Measurements from ENCODE around the gene AVPI1. TPM values are rescaled to one million over a fixed set of nuclear protein-coding genes. Genes with fewer than 3 reads are reported as not detected.
"Not testable (repeated sequence)": the region's sequence is repeated elsewhere in the genome, so short reads cannot be mapped to it uniquely, and the experiment has no call there.

AVPI1 gene
- polyA plus RNA-seq, 3 donors: 2.0 to 11.2 (median 2.9) TPM

DNA sequence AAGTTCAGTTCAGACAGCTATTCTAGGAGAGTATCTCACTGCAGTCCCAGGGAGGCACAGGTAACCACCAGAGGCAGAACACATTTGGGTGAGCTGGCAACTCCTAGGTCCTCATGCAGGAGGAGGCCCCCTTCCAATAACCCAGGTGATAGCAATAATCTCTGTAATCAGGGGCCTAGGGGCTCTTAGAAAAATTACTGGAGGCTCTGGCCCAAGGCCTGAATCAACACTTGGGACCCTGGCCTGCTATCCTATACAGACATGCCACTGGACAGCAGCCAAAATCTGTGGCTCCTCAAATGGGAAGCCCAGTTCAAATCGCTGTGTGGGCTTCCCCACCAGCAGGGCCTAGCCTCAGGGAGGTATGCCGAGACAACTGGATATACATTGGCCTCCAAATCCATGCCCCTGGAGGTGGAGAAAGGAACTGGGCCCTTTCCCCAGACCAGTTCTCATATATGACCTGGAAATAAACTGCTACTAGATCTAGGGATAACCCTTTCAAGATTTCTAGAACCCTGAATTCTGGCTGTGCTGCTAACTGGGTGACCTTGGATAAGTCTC lies 1.6 kb downstream of the AVPI1 start:
- intact Hi-C loops (cut with micrococcal nuclease): loop anchor here (5.0 to 10.0 kb wide), 3 partner anchors 43 to 941 kb away; partner anchors contain the start of genes ZFYVE27 (in 2 of the 2) and PI4K2A (in 1 of the 2)
- peak overlapping the region; percentile 91 for H3K4me2 ChIP-seq (replicated peaks; ENCODE audit: extremely low read depth, low read length, poor library complexity, severe bottlenecking)
- H3K4me1 ChIP-seq (ENCODE audit: control insufficient read depth in 1 of 2, insufficient read depth in 2 of 2, low read length in 2 of 2): peaks cover 59 to 74% of the 10 kb centered on the region in 2 donors

DNA sequence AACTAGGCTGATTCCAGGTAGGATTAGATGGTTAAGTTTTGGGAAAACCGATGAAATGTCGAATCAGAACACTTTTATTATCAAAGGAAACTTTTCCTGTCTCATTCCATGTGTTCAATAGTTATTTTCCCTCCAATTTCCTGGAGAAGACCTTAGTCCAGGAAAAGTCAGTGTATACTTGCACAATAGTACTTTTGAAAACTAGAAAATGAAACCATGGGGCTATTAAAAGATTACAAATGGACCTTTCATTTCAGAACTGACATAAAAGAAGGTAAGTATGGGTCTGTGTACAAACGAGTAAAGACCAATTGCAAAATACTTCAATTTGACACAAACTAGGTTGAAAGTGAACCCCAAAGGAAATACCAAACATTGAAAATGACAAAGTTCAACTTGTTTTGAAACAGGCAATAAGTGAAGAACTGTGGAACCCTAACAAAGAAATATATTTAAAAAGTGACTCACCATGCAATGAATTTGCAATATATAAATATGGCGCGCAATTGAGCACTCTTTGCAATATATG lies 2.1 kb downstream of the AVPI1 start:
- H3K4me2 ChIP-seq (replicated peaks; ENCODE audit: extremely low read depth, low read length, poor library complexity, severe bottlenecking): peak overlapping the region; percentile 91
- intact Hi-C loops (cut with micrococcal nuclease): loop anchor here (5.0 to 10.0 kb wide), 3 partner anchors 43 to 940 kb away; partner anchors contain the start of genes ZFYVE27 (in 2 of the 2) and PI4K2A (in 1 of the 2)
- WGBS (ENCODE audit: insufficient coverage): no CpG with 5 or more reads among the region's 5 CpGs

More for the DNA sequence above, 1.6 kb downstream of the AVPI1 start:
- no peaks in the 10 kb centered on the region for H3K9me3 Mint-ChIP-seq
- Histone ChIP-seq H2AFZ (ENCODE audit: insufficient read depth, low read depth, low read length, poor library complexity, severe bottlenecking) (no peak overlapping the region), H3K9me3 (replicated peaks in 1 of 2; ENCODE audit: control insufficient read depth in 1 of 2, insufficient read depth in 1 of 2, low read length in 2 of 2) (no peaks in the 10 kb centered on the region), H3K4me3 (replicated peaks in 1 of 3; ENCODE audit: low read depth in 2 of 3, low read length in 3 of 3) (peak overlapping the region in 1 of 3 experiments; percentile 81), H3K27ac (ENCODE audit: low read depth in 1 of 2, low read length in 2 of 2) (no peak overlapping the region), H3K36me3 (replicated peaks in 1 of 2; ENCODE audit: control insufficient read depth in 1 of 2, insufficient read depth in 2 of 2, low read length in 2 of 2) (no peaks in the 10 kb centered on the region), H3K79me2 (ENCODE audit: insufficient read depth, low read length) (no peaks in the 10 kb centered on the region), H4K20me1 (ENCODE audit: insufficient read depth, low read length) (no peaks in the 10 kb centered on the region), H3K27me3 (ENCODE audit: control insufficient read depth in 2 of 2, insufficient read depth in 2 of 2, low read length in 2 of 2) (no peaks in the 10 kb centered on the region), H3K9ac (ENCODE audit: insufficient read depth, low read length, poor library complexity, severe bottlenecking) (no peak overlapping the region)
- no peak for DNase-seq
- no CpG with 5 or more reads among the region's 2 CpGs for WGBS (ENCODE audit: insufficient coverage)
- TF ChIP-seq, protein P1, sequence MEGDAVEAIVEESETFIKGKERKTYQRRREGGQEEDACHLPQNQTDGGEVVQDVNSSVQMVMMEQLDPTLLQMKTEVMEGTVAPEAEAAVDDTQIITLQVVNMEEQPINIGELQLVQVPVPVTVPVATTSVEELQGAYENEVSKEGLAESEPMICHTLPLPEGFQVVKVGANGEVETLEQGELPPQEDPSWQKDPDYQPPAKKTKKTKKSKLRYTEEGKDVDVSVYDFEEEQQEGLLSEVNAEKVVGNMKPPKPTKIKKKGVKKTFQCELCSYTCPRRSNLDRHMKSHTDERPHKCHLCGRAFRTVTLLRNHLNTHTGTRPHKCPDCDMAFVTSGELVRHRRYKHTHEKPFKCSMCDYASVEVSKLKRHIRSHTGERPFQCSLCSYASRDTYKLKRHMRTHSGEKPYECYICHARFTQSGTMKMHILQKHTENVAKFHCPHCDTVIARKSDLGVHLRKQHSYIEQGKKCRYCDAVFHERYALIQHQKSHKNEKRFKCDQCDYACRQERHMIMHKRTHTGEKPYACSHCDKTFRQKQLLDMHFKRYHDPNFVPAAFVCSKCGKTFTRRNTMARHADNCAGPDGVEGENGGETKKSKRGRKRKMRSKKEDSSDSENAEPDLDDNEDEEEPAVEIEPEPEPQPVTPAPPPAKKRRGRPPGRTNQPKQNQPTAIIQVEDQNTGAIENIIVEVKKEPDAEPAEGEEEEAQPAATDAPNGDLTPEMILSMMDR (IDR thresholded peaks at IDR 0.05): peak; percentile 33
- H3K4me3 Mint-ChIP-seq: peak overlapping the region in 1 of 2 donors; percentile 88
- H3K4me1 Mint-ChIP-seq: peaks cover 55% of the 10 kb centered on the region
- peak overlapping the region in 2 of 7 donors; percentile 30 to 50 for H3K27ac Mint-ChIP-seq
- peaks cover 0 to 2% of the 10 kb centered on the region in 2 donors for H3K36me3 Mint-ChIP-seq
- peaks cover 0 to 2% (median 1%) of the 10 kb centered on the region in 3 donors for H3K27me3 Mint-ChIP-seq (ENCODE audit: low read depth in 3 of 3)

DNA sequence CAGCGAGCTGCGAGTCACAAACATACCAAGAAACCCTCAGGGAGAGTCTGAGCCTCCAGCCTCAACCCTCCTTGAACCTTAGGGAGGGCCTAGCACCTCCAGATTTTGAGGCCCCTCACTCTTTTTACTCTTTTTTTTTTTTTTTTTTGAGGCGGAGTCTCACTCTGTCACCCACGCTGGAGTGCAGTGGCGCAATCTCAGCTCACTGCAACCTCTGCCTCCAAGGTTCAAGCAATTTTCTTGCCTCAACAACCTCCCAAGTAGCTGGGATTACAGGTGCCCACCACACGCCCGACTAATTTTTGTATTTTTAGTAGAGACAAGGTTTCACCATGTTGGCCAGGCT lies 2.7 kb downstream of the AVPI1 start:
- WGBS (ENCODE audit: insufficient coverage): no CpG with 5 or more reads among the region's 7 CpGs
- not testable (repeated sequence) for H3K9me3 ChIP-seq (replicated peaks in 1 of 2; ENCODE audit: control insufficient read depth in 1 of 2, insufficient read depth in 1 of 2, low read length in 2 of 2); H3K4me3 ChIP-seq (replicated peaks in 1 of 3; ENCODE audit: low read depth in 2 of 3, low read length in 3 of 3); H3K36me3 Mint-ChIP-seq; H2AFZ ChIP-seq (ENCODE audit: insufficient read depth, low read depth, low read length, poor library complexity, severe bottlenecking); H3K79me2 ChIP-seq (ENCODE audit: insufficient read depth, low read length); H3K27me3 ChIP-seq (ENCODE audit: control insufficient read depth in 2 of 2, insufficient read depth in 2 of 2, low read length in 2 of 2); H3K9ac ChIP-seq (ENCODE audit: insufficient read depth, low read length, poor library complexity, severe bottlenecking); H4K20me1 ChIP-seq (ENCODE audit: insufficient read depth, low read length); H3K9me3 Mint-ChIP-seq; H3K27me3 Mint-ChIP-seq (ENCODE audit: low read depth in 3 of 3); DNase-seq; H3K36me3 ChIP-seq (replicated peaks in 1 of 2; ENCODE audit: control insufficient read depth in 1 of 2, insufficient read depth in 2 of 2, low read length in 2 of 2)
- H3K4me3 Mint-ChIP-seq: peak overlapping the region; percentile 7 to 58
- peak overlapping the region in 4 of 7 donors; percentile 35 to 75 (median 65) for H3K27ac Mint-ChIP-seq
- H3K4me1 ChIP-seq (ENCODE audit: control insufficient read depth in 1 of 2, insufficient read depth in 2 of 2, low read length in 2 of 2): peaks cover 48 to 63% of the 10 kb centered on the region in 2 donors
- intact Hi-C loops (cut with micrococcal nuclease): loop anchor here in 1 of 2 donors (10.0 kb wide), 1 partner anchor 940 kb away; no protein-coding TSS in a partner anchor
- H3K4me2 ChIP-seq (replicated peaks; ENCODE audit: extremely low read depth, low read length, poor library complexity, severe bottlenecking): peak overlapping the region; percentile 91
- H3K4me1 Mint-ChIP-seq: peaks cover 43% of the 10 kb centered on the region
- H3K27ac ChIP-seq (ENCODE audit: low read depth in 1 of 2, low read length in 2 of 2): peak overlapping the region in 1 of 2 donors; percentile 10

More for the DNA sequence above, 2.1 kb downstream of the AVPI1 start:
- Histone ChIP-seq H2AFZ (ENCODE audit: insufficient read depth, low read depth, low read length, poor library complexity, severe bottlenecking) (no peak overlapping the region), H3K27me3 (ENCODE audit: control insufficient read depth in 2 of 2, insufficient read depth in 2 of 2, low read length in 2 of 2) (no peaks in the 10 kb centered on the region), H3K9me3 (replicated peaks in 1 of 2; ENCODE audit: control insufficient read depth in 1 of 2, insufficient read depth in 1 of 2, low read length in 2 of 2) (no peaks in the 10 kb centered on the region), H3K4me3 (replicated peaks in 1 of 3; ENCODE audit: low read depth in 2 of 3, low read length in 3 of 3) (peak overlapping the region in 1 of 3 experiments; percentile 4), H3K4me1 (ENCODE audit: control insufficient read depth in 1 of 2, insufficient read depth in 2 of 2, low read length in 2 of 2) (peaks cover 54 to 69% of the 10 kb centered on the region in 2 donors), H4K20me1 (ENCODE audit: insufficient read depth, low read length) (no peaks in the 10 kb centered on the region), H3K27ac (ENCODE audit: low read depth in 1 of 2, low read length in 2 of 2) (peak overlapping the region in 1 of 2 donors; percentile 15), H3K36me3 (replicated peaks in 1 of 2; ENCODE audit: control insufficient read depth in 1 of 2, insufficient read depth in 2 of 2, low read length in 2 of 2) (no peaks in the 10 kb centered on the region), H3K79me2 (ENCODE audit: insufficient read depth, low read length) (no peaks in the 10 kb centered on the region), H3K9ac (ENCODE audit: insufficient read depth, low read length, poor library complexity, severe bottlenecking) (no peak overlapping the region)
- H3K9me3 Mint-ChIP-seq: no peaks in the 10 kb centered on the region
- TF ChIP-seq, protein P1 (IDR thresholded peaks at IDR 0.05): no peak
- peak overlapping the region in 2 of 7 donors; percentile 32 to 41 for H3K27ac Mint-ChIP-seq
- H3K4me1 Mint-ChIP-seq: peaks cover 49% of the 10 kb centered on the region
- H3K27me3 Mint-ChIP-seq (ENCODE audit: low read depth in 3 of 3): peaks cover 0 to 2% (median 1%) of the 10 kb centered on the region in 3 donors
- DNase-seq: peak in 1 of 3 donors; percentile 26
- peak overlapping the region; percentile 7 to 88 for H3K4me3 Mint-ChIP-seq
- H3K36me3 Mint-ChIP-seq: peaks cover 0 to 2% of the 10 kb centered on the region in 2 donors

Data from CD14-positive monocyte (primary cell).